K562 (cell line): ENCODE measurements around the gene OCIAD2. TPM values are rescaled to one million over a fixed set of nuclear protein-coding genes. Genes with fewer than 3 reads are reported as not detected.

Source experiments
- ATAC-seq: fragments of 200-7000 bp; cut with Tn5 transposase; 3 replicates; pipeline ENCODE4 v1.9.1; 2020; ENCODE audit warnings: moderate library complexity
- BruUV-seq: library from RNA; stranded (reverse); fragments of 400-500 nt; replicated peaks from 2 replicates; lab custom pipeline; 2021; lab: Mats Ljungman, UMichigan
- CTCF ChIA-PET: fragments of 300-600 bp; formaldehyde crosslinking; extraction: SDS; loops from one replicate; lab custom pipeline; 2021; ENCODE audit warnings: low intra/inter-chr PET ratio; lab: Yijun Ruan, JAX
- POLR2A ChIA-PET: fragments of 300-600, 350-650 bp; sonication (Branson Sonifier 250); formaldehyde crosslinking; extraction: SDS; loops from one replicate; lab custom pipeline; 2021; ENCODE audit warnings: antibody characterized with exemption, inconsistent platforms; lab: Yijun Ruan, JAX
- DNase-seq, 4 experiments: peaks; one replicate each; pipeline versions ENCODE4 v3.0.0 to v3.0.0-alpha.2; 2011 to 2018; ENCODE audit warnings: low spot score in 3 of 4, mixed read lengths in 3 of 4; ENCODE audit errors: extremely low read depth in 1 of 4
- FAIRE-seq: peaks from 2 replicates; lab custom pipeline; 2011; peaks lifted over from hg19 to GRCh38; lab: Jason Lieb, UNC
- H2AFZ ChIP-seq: 2 replicates; pipeline ENCODE4 v1.6.0; 2011; ENCODE audit warnings: low read depth, low read length, control low read depth, inconsistent platforms
- H3K27ac ChIP-seq: fragments of 200-600 bp; 3 replicates; pipeline ENCODE4 v1.8.0; 2011; ENCODE audit warnings: low read depth, mild to moderate bottlenecking, control low read depth, inconsistent platforms, low read length, moderate library complexity, mixed read lengths; ENCODE audit errors: extremely low read depth
- H3K27me3 ChIP-seq, 2 experiments: fragments of 300-600 bp in 1 of 2; 2 replicates in 1 of 2; 3 replicates in 1 of 2; pipeline versions ENCODE4 v1.6.0 to v1.8.0; 2011; ENCODE audit warnings: inconsistent platforms in 2 of 2, low read length in 2 of 2, mild to moderate bottlenecking in 1 of 2, mixed read lengths in 1 of 2, moderate library complexity in 1 of 2; ENCODE audit not compliant: control insufficient read depth in 2 of 2, insufficient read depth in 2 of 2
- H3K36me3 ChIP-seq: fragments of 300-600 bp; 3 replicates; pipeline ENCODE4 v1.8.0; 2011; ENCODE audit warnings: mild to moderate bottlenecking, low read length, inconsistent platforms; ENCODE audit not compliant: control insufficient read depth, insufficient read depth
- H3K4me1 ChIP-seq, 2 experiments: fragments of 200-600 bp in 1 of 2; replicated peaks in 1 of 2; 2 replicates in 1 of 2; 3 replicates in 1 of 2; pipeline versions ENCODE4 v1.5.1 to v1.8.0; 2011; ENCODE audit warnings: inconsistent platforms in 2 of 2, low read length in 2 of 2, mild to moderate bottlenecking in 1 of 2, mixed read lengths in 1 of 2, moderate library complexity in 1 of 2; ENCODE audit not compliant: control insufficient read depth in 2 of 2, insufficient read depth in 2 of 2
- H3K4me2 ChIP-seq: 2 replicates; pipeline ENCODE4 v1.6.1; 2011; ENCODE audit warnings: low read length, control low read depth, inconsistent platforms, mixed read lengths; ENCODE audit not compliant: insufficient read depth
- H3K4me3 ChIP-seq: fragments of 200-600 bp; sonication (generic), shearing (Covaris generic); 2 replicates; pipeline ENCODE4 v1.5.1; 2016; ENCODE audit warnings: control low read depth, inconsistent platforms
- H3K79me2 ChIP-seq: fragments of 200-600 bp; 3 replicates; pipeline ENCODE4 v1.8.0; 2011; ENCODE audit warnings: low read length, inconsistent platforms; ENCODE audit not compliant: control insufficient read depth, insufficient read depth
- H3K9ac ChIP-seq, 2 experiments: 2 replicates each; pipeline versions ENCODE4 v1.6.0 to v1.6.1; 2011; ENCODE audit warnings: low read depth in 2 of 2, low read length in 2 of 2, control low read depth in 1 of 2, inconsistent platforms in 1 of 2, mild to moderate bottlenecking in 1 of 2, mixed read lengths in 1 of 2; ENCODE audit not compliant: insufficient read depth in 1 of 2
- H3K9me1 ChIP-seq: one replicate; pipeline ENCODE4 v1.6.0; 2011; ENCODE audit warnings: inconsistent platforms, mild to moderate bottlenecking, low read length, moderate library complexity; ENCODE audit not compliant: control insufficient read depth, insufficient read depth
- H3K9me3 ChIP-seq: replicated peaks from 2 replicates; pipeline ENCODE4 v1.5.1; 2011; ENCODE audit warnings: low read depth, low read length, inconsistent platforms; ENCODE audit not compliant: control insufficient read depth, insufficient read depth
- H4K20me1 ChIP-seq: replicated peaks from 2 replicates; pipeline ENCODE4 v1.6.1; 2011; ENCODE audit warnings: low read length, inconsistent platforms, mixed read lengths; ENCODE audit not compliant: control insufficient read depth, insufficient read depth
- HDGF ChIP-seq: fragments of 450-650 bp; IDR thresholded peaks from 2 replicates; pipeline ENCODE4 v1.6.1; 2016
- NUFIP1 ChIP-seq: fragments of 450-650 bp; IDR thresholded peaks from 2 replicates; pipeline ENCODE4 v1.6.1; 2018; ENCODE audit not compliant: partially characterized antibody
- RAD21 ChIP-seq, 2 experiments: fragments of 250-450 bp in 1 of 2; fragments of 450-650 bp in 1 of 2; sonication (Bioruptor Pico) in 1 of 2; formaldehyde crosslinking in 1 of 2; IDR thresholded peaks in 1 of 2; conservative IDR thresholded peaks in 1 of 2; 2 replicates each; pipeline versions ENCODE4 v1.4.0 to v1.8.0; 2020 to 2022; ENCODE audit warnings: mild to moderate bottlenecking in 2 of 2, moderate library complexity in 1 of 2
- WGBS: fragments of 100-300 bp; shearing (Covaris generic); methylation state at CpG from one replicate; pipeline ENCODE4 v1.1.6; 2016; ENCODE audit warnings: low coverage, mixed read lengths; ENCODE audit not compliant: insufficient coverage; ENCODE audit errors: missing lambda C conversion rate; 5-methylcytosine and 5-hydroxymethylcytosine counted together
- in situ Hi-C: fragments of 300-500 bp; cut with MboI; formaldehyde crosslinking; loops from 4 replicates; pipeline ENCODE4 v1.15.0; 2018; ENCODE audit warnings: inconsistent platforms, mixed read lengths
- intact Hi-C: fragments of 100-400 bp; cut with micrococcal nuclease; formaldehyde crosslinking; loops from 2 replicates; pipeline ENCODE4 v1.14.2; 2022
- polyA plus RNA-seq, 8 experiments: library from polyadenylated mRNA; depleted of rRNA in 4 of 8; stranded (reverse) in 5 of 8; unstranded in 3 of 8; fragments of >200 nt; fragmentation: Nextera tagmentation in 2 of 8; fragmentation: Illumina TruSeq in 1 of 8; extraction: Ambion mirVana in 2 of 8; extraction: Trizol in 1 of 8; gene quantifications; 2 replicates each; pipeline versions ENCODE4 v1.2.1 to v1.2.3, GENCODE V29; 2011 to 2014; ENCODE audit warnings: inconsistent platforms in 1 of 8, missing spikeins in 1 of 8
- total RNA-seq, 7 experiments: library from RNA; depleted of rRNA in 6 of 7; stranded (reverse); fragments of >200 nt in 6 of 7; fragmentation: Illumina TruSeq in 2 of 7; extraction: Trizol in 2 of 7; gene quantifications; 2 replicates each; pipeline versions ENCODE4 v1.2.1 to v1.2.3, GENCODE V29; 2011 to 2021; ENCODE audit warnings: low replicate concordance in 1 of 7
- TF ChIP-seq, protein P1 (sequence below), 2 experiments: fragments of 450-650 bp; formaldehyde crosslinking in 1 of 2; IDR thresholded peaks; 2 replicates each; pipeline versions ENCODE4 v1.4.0 to v1.6.1; 2014 to 2020; ENCODE audit warnings: mild to moderate bottlenecking in 2 of 2, borderline replicate concordance in 1 of 2, low read depth in 1 of 2
- TF ChIP-seq, protein P2 (sequence below): fragments of 250-450 bp; sonication (Bioruptor Pico); IDR thresholded peaks from 2 replicates; pipeline ENCODE4 v1.8.0; 2022; ENCODE audit warnings: moderate library complexity, mild to moderate bottlenecking, inconsistent platforms
- TF ChIP-seq, protein P3 (sequence below): sonication (generic); formaldehyde crosslinking; IDR thresholded peaks from 2 replicates; pipeline ENCODE4 v1.9.0; 2022; ENCODE audit warnings: mild to moderate bottlenecking, missing genetic modification reagents
- TF ChIP-seq, protein P4 (sequence below), 3 experiments: IDR thresholded peaks in 2 of 3; conservative IDR thresholded peaks in 1 of 3; 2 replicates each; pipeline ENCODE4 v1.5.1; 2011 to 2012; ENCODE audit warnings: low read length in 3 of 3, mild to moderate bottlenecking in 3 of 3, control low read depth in 2 of 3, improper control_type of control experiment in 1 of 3, inconsistent platforms in 1 of 3, low read depth in 1 of 3, mixed read lengths in 1 of 3, moderate library complexity in 1 of 3; ENCODE audit not compliant: insufficient read depth in 2 of 3

OCIAD2 gene
- total and polyA plus RNA-seq, 9 of the 15 experiments (the other 6 are each of a cell fraction or from before 2014, with no cell fraction given) = 0.11 to 0.98 TPM; not detected in 7

DNA sequence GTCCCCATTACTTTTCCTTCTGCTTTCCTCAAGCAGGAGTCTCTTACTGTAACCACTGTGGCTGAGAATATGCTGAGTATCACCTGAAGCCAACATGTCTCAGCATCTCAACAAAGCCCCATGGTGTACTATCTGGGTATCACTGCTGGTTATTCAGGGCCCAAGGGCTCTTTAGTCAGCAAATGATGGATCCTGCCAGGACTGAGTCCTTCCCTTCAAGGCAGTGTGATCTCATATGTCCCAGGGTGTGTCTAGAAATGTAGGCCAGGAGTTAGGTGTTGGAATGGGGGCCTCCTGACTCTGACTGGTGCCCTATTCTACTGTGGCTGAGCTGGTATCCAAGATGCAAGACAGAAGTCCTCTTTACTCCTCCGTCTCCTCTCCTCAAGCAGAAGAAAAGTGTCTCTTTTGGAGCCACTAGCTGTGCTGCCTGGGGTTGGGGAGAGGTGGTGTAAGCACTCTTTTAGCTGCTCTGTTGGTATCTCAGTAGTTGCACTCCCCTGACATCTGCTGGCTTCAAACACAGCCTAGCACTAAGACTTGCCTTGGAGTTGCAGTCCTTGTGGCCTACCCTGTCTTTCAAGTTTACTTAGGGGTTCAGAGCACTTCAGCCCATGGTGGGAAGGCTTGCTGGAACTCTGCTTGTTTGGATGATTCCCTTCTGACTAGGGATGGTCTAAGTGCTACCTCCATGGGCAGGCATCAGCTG lies 28.6 kb downstream of the OCIAD2 start:
- BruUV-seq = no TSS peak
- H3K27ac ChIP-seq = no peak overlapping the region
- no peaks in the 10 kb centered on the region for H3K9me3 ChIP-seq
- FAIRE-seq (no peak), DNase-seq (no peak), ATAC-seq (peak; percentile 90)
- no peak overlapping the region for H3K4me3 ChIP-seq
- no peak overlapping the region for H3K4me2 ChIP-seq
- intact Hi-C loops = loop anchor here (5.0 kb wide), 1 partner anchor 84 kb away; no protein-coding TSS in a partner anchor
- H3K4me1 ChIP-seq = no peaks in the 10 kb centered on the region
- H3K79me2 ChIP-seq = no peaks in the 10 kb centered on the region
- POLR2A ChIA-PET = no interaction called here
- CTCF ChIA-PET = interaction anchor here (0.6 kb wide), 1 partner anchor 299 kb away, joined by 3 read pairs; no protein-coding TSS in a partner anchor
- H3K9ac ChIP-seq = no peak overlapping the region
- no peaks in the 10 kb centered on the region for H3K36me3 ChIP-seq
- in situ Hi-C loops = no loop called here
- 0% methylated on average over 1 of the region's 1 CpG for whole genome bisulfite sequencing
- no peaks in the 10 kb centered on the region for H4K20me1 ChIP-seq
- H2AFZ ChIP-seq = no peak overlapping the region
- H3K27me3 ChIP-seq = peaks cover 0 to 8% of the 10 kb centered on the region in 2 experiments; a peak in 1 of 5 replicates
- no peaks in the 10 kb centered on the region for H3K9me1 ChIP-seq
- TF ChIP-seq RAD21 (CRISPR knock-in tag; conservative IDR thresholded peaks at IDR 0.05 in 1 of 2, IDR thresholded peaks at IDR 0.05 in 1 of 2) (peak in 1 of 2 experiments; percentile 47; a peak in 2 of 4 replicates), HDGF (no peak), NUFIP1 (no peak)
- TF ChIP-seq, protein P1, sequence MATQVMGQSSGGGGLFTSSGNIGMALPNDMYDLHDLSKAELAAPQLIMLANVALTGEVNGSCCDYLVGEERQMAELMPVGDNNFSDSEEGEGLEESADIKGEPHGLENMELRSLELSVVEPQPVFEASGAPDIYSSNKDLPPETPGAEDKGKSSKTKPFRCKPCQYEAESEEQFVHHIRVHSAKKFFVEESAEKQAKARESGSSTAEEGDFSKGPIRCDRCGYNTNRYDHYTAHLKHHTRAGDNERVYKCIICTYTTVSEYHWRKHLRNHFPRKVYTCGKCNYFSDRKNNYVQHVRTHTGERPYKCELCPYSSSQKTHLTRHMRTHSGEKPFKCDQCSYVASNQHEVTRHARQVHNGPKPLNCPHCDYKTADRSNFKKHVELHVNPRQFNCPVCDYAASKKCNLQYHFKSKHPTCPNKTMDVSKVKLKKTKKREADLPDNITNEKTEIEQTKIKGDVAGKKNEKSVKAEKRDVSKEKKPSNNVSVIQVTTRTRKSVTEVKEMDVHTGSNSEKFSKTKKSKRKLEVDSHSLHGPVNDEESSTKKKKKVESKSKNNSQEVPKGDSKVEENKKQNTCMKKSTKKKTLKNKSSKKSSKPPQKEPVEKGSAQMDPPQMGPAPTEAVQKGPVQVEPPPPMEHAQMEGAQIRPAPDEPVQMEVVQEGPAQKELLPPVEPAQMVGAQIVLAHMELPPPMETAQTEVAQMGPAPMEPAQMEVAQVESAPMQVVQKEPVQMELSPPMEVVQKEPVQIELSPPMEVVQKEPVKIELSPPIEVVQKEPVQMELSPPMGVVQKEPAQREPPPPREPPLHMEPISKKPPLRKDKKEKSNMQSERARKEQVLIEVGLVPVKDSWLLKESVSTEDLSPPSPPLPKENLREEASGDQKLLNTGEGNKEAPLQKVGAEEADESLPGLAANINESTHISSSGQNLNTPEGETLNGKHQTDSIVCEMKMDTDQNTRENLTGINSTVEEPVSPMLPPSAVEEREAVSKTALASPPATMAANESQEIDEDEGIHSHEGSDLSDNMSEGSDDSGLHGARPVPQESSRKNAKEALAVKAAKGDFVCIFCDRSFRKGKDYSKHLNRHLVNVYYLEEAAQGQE (IDR thresholded peaks at IDR 0.05; ENCODE audit: borderline replicate concordance) = peak; percentile 30; the same call in 1 of the 2 replicates
- TF ChIP-seq, protein P1 (CRISPR knock-in tag; IDR thresholded peaks at IDR 0.05; ENCODE audit: low read depth) = no peak
- TF ChIP-seq, protein P2, sequence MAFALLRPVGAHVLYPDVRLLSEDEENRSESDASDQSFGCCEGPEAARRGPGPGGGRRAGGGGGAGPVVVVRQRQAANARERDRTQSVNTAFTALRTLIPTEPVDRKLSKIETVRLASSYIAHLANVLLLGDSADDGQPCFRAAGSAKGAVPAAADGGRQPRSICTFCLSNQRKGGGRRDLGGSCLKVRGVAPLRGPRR (CRISPR knock-in tag) = no peak
- TF ChIP-seq, protein P3, sequence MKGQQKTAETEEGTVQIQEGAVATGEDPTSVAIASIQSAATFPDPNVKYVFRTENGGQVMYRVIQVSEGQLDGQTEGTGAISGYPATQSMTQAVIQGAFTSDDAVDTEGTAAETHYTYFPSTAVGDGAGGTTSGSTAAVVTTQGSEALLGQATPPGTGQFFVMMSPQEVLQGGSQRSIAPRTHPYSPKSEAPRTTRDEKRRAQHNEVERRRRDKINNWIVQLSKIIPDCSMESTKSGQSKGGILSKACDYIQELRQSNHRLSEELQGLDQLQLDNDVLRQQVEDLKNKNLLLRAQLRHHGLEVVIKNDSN = no peak
- TF ChIP-seq, protein P4, sequence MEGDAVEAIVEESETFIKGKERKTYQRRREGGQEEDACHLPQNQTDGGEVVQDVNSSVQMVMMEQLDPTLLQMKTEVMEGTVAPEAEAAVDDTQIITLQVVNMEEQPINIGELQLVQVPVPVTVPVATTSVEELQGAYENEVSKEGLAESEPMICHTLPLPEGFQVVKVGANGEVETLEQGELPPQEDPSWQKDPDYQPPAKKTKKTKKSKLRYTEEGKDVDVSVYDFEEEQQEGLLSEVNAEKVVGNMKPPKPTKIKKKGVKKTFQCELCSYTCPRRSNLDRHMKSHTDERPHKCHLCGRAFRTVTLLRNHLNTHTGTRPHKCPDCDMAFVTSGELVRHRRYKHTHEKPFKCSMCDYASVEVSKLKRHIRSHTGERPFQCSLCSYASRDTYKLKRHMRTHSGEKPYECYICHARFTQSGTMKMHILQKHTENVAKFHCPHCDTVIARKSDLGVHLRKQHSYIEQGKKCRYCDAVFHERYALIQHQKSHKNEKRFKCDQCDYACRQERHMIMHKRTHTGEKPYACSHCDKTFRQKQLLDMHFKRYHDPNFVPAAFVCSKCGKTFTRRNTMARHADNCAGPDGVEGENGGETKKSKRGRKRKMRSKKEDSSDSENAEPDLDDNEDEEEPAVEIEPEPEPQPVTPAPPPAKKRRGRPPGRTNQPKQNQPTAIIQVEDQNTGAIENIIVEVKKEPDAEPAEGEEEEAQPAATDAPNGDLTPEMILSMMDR (IDR thresholded peaks at IDR 0.05 in 2 of 3, conservative IDR thresholded peaks at IDR 0.05 in 1 of 3; ENCODE audit: insufficient read depth in 2 of 3, low read depth in 1 of 3, low read length in 3 of 3) = peak in 2 of 3 experiments; percentile 37 to 41; a peak in 4 of 6 replicates
